IPS DF 19.7 (cell line): ENCODE measurements around the gene EVI2B.
"Not testable (repeated sequence)": the region's sequence is repeated elsewhere in the genome, so short reads cannot be mapped to it uniquely, and the experiment has no call there.

Experiments used
- DNase-seq: peaks from one replicate; pipeline ENCODE4 v3.0.0-alpha.2; 2013; ENCODE audit warnings: low read depth, low spot score

Gene EVI2B, protein sequence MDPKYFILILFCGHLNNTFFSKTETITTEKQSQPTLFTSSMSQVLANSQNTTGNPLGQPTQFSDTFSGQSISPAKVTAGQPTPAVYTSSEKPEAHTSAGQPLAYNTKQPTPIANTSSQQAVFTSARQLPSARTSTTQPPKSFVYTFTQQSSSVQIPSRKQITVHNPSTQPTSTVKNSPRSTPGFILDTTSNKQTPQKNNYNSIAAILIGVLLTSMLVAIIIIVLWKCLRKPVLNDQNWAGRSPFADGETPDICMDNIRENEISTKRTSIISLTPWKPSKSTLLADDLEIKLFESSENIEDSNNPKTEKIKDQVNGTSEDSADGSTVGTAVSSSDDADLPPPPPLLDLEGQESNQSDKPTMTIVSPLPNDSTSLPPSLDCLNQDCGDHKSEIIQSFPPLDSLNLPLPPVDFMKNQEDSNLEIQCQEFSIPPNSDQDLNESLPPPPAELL

DNA sequence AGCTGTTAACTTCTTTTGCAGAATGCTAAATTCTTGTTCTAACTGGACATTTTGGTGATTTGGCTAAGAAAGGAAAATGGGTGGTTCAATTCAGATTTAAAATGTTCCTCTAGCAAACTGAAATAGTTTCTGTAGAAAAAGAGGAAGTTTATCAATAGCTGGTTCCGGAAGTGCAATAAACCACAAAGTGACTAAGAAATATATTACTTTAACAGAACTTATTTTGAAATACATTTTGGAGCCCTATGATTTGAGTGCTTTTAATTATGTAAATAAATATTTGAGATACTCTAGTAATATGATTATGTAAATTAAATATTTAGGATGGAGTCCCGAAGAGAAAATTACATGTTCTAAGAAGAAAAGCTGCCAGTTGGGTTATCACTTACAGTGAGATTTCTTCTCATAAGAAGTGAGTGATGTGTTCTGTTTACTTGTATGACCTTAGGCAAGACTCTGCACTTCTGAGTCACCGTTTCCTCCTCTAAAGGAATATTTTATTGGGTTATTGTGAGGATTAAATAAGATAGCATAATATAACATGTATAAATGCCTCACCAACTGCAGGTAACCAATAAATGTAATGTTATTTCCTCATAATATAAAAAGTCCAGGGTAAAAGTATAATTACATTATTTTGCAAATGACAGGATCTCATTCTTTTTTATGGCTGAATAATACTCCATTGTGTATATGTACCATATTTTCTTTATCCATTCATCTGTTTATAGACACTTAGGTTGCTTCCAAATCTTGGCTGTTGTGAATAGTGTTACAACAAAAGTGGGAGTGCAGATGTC, at the start of gene EVI2B:
EVI2B (minus strand) TSS at position 73 of the 800 bp plus-strand sequence. CDS start 8,445 bp downstream, outside the sequence.
- no peak for DNase-seq

DNA sequence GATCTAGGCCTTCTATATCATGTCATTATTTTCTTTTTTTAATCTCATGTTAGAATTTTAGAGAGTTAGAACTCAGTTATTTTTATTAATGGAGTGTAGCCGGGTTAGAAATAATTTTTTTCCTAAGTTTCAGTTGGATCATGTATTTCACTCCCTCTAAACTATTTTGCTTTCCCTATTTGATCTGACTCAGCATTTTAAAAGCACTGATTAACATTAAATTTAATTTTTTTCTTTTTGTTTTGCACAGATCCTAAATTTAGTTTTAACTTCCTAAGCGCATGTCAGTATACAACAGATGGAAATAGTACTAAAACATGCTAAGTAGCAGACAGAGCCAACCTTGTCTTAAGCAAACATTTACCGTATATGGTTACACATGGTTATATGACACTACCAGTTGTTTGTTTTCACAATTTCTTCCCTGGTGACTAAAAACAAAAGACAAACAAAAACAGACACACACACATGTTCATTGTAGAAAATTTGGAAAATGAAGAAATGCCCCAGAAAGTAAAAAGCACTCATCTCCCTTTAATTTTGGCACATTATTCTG, 44.1 kb upstream of the EVI2B start:
- DNase-seq = no peak

DNA sequence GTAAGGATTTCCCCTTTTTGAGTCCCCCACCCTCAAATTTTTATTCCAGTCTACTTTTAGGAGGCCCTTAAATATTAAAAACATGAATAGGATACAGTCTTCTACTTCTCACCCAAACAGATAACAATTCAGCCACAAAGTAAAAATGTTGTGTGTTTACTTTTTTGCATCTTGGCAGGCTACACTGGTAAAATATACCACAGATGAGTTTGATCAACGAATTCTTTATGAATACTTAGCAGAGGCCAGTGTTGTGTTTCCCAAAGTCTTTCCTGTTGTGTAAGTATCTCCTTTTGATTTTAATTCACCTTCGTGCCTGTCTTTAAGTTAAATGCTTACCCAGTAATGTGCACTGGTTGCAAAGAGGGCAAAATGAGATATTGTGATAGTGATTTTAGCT, 43.2 kb upstream of the EVI2B start:
- no peak for DNase-seq

DNA sequence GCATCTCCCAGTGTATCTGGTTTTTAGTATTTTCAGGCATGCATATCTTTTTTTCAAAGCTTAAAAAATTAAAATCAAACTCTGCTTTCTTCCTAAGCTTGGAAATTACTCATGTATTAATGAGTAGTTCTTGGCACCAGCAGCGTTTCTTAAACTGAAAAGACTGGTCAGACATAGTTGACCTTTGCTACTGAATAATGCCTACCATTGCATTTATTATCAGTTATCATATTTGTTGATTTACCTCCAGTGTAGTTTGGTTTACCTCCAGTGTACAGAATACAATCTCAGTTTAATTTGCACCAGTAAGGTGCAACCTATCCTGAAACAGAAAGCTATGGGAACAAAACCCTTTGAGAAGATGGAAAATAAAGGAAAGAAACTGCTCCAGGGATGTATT, 42.1 kb upstream of the EVI2B start:
- DNase-seq = no peak

DNA sequence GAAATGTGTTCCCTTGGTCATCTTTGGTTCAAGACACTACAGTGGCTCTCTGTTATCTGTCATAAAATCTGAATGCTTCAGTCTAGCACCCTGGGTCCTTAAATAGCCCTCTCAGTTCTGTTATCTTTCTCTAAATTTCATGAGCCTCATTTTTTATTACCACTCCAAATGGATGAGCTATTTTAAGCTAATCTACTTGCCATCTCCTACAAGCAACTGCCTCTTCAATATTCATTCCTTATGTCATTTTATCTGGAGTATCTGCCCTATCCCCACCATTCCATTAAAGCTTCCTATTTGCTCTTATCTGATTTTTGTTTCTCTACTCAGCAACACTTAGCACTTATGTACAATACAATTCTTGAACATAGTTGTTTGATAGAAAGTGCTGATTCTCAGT, 35.6 kb upstream of the EVI2B start:
- no peak for DNase-seq

DNA sequence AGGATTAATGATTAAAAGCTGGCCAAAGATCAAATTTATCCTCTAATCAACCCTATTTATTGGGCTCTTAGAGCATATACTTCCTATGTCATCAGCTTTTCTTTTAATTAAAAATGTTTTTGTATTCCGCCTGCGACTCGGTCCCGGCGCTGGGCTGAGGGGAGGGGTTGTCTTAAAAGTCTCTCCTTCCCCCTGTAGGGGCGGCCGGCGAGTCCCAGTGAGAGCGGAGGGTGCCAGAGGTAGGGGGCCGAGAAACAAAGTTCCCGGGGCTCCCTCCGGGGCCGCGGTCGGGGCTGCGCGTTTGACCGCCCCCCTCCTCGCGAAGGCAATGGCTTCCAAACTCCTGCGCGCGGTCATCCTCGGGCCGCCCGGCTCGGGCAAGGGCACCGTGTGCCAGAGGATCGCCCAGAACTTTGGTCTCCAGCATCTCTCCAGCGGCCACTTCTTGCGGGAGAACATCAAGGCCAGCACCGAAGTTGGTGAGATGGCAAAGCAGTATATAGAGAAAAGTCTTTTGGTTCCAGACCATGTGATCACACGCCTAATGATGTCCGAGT, 31.4 kb upstream of the EVI2B start:
- not testable (repeated sequence) for DNase-seq

DNA sequence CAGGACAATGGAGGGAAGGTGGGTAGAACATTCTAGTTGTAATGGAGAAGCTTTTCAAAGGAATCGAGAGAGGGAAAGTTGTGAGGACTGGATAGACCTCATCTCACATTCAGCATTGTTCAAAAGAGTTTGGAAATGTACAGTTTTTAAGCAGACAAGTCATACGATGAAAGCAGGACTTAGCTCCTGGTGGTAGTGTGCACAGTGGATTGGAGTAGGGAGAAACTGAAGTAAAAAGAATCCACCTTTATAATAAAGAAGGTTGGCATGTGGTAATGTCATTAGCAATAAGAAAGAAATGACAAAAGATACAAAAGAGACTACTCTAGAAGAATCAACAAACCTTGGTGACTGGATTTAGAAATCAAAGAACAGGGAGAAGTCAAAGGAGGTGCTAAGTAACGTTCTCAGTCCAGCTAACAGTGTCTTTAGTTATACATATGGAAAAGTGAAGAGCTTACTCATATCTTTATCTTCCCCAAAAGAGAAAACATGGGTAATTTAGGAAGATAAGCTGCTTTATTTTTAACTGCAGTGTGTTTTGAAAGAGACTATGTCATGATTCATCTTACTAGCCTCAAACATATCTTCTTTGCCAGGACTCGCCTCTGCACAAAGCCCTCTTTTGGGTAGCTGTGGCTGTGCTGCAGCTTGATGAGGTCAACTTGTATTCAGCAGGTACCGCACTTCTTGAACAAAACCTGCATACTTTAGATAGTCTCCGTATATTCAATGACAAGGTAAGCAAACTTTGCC, 26.2 kb upstream of the EVI2B start:
- no peak for DNase-seq

DNA sequence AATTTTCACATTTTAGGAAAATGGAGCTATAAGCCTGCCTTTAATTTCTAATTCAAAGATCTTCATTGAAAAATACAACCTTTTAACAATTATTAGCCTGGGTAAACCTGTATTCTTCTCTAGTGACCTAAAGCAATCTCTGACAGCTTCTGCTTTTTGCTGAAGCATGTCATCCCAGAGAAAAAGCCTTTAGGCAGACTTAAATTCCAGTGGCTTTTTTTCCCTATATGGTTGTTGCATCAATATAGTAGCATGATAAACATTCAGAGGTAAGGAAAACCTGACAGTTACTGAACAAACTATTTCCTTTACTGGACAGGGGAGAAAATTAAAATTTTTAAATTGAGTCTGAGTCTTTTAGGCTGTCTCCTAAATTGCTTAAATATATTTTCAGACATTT, 15.4 kb upstream of the EVI2B start:
- no peak for DNase-seq

DNA sequence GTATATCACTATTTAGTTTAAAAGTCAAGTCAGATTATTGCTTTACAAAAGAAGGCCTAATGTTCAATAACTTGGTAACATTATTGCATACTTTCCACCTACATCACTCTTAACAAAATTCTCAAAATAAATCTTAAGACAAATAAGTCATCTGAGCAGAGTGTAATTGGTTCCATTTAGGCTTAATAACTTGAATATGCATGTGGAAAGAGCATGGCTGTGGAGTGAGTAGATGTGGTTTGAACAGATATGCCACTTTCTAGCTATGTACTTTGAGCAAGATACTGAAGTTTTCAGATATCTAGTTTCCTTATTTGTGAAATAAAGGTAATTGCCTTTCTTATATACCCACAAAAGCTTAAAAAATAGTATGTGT, 14.3 kb upstream of the EVI2B start:
- DNase-seq = no peak

DNA sequence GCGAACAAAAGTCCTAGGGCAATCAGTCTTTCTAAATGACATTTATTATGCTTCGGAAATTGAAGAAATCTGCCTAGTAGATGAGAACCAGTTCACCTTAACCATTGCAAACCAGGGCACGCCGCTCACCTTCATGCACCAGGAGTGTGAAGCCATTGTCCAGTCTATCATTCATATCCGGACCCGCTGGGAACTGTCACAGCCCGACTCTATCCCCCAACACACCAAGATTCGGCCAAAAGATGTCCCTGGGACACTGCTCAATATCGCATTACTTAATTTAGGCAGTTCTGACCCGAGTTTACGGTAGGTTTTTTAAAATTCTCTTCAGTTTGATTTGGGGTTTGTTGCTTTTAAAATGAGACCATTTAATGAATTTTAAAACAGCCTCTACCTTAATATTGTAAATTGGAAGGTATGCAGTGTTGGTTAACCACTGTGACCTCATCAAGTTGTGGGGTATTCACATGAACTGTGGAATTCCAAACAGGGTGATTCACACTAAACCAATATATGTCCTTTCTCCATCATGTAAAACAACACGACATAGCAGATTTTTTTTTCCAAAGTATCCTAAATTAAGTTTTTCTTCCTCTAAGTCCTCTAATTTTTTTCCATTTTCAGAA, 13.8 kb upstream of the EVI2B start:
- no peak for DNase-seq

DNA sequence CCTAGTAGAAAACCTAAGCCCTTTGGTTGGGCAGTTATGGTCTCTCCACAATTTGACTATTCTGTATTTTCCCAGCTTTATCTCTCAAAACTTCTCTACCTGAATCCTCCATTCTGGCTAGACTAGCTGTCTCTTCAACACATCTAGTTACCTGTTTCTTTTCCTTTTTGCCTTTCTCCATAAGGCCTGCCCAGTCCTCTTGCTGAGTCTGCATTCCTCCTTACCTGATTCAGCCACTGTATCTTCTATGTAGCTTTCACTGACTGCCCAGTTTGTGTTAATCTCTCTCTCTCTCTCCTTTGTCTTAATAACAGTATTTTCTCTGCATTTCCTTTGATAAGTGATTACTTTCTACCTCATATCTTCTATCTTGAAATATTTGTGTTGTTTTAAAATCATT, 9.7 kb upstream of the EVI2B start:
- no peak for DNase-seq

DNA sequence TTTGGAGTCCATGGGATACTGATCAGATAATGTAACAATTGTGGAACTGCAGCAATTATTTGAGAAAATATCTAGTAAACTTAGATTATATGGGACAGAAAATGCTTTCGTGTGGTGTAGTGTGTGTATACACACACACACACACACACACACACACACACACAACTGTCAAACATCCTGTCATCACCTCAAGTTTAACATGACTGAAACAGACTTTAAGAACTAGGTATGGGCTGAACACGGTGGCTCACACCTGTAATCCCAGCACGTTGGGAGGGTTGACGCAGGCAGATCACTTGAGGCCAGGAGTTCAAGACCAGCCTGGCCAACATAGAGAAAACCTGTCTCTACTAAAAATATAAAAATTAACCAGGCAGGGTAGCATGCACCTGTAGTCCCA, 8.1 kb upstream of the EVI2B start:
- DNase-seq = no peak

DNA sequence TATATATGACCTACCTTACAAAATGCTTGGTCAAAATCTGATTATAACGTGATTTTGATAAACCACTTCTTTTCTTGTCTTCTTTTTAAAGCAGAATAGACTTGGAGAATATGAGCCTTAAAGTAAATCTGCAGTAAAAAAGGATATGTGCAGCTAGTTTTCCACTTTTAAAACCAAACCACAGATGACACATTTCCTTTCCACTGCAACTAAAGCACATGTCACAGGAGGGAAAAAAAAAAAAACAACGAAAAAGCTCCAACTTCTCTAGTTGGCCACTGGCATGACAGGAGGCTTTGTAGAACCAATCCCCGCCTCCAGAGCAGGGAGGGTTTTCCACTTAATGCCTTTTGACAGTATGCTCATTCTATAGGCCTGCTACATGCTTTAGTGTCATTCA, 7.6 kb upstream of the EVI2B start, which contains the start of gene EVI2A:
EVI2A (minus strand) TSS at position 142 of the 400 bp plus-strand sequence. CDS start 2,609 bp downstream, outside the sequence.
- no peak for DNase-seq

DNA sequence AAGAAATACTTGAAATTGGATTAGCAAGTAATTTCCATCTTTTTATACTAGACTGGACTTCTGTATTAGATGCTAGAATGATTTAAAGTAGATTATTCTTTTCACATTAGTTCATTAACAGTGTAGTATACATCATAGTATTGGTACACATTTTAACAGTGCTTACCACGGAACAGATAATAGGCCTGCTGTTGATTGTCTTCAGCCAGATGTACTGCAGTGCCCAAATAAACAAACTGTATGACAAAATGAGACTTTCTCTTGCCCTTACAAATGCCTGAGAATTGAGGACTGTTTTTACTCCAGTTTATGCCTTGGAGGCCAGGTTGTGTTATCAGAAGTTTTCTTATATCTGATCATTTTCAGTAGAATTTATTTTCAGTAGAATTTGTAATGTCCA, 6.9 kb upstream of the EVI2B start:
- no peak for DNase-seq

DNA sequence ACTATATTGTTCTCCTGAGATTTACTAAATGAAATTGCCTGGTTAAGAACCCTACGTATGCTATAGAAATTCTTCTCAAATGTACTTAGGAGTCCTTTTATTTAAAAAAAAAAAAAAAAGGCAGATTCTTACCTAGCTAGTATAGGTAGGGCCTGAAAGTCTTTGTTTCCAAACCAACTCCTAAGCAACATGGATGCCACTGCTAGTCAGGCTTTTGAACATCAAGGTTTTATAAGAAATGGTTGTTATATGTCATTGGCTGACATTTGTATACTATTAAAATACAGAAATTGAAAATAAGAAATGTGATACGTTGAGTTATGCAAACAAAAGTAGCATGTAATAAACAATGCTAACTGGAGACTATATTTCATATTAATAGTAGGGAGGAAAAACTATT, 6.4 kb upstream of the EVI2B start:
- DNase-seq = no peak

DNA sequence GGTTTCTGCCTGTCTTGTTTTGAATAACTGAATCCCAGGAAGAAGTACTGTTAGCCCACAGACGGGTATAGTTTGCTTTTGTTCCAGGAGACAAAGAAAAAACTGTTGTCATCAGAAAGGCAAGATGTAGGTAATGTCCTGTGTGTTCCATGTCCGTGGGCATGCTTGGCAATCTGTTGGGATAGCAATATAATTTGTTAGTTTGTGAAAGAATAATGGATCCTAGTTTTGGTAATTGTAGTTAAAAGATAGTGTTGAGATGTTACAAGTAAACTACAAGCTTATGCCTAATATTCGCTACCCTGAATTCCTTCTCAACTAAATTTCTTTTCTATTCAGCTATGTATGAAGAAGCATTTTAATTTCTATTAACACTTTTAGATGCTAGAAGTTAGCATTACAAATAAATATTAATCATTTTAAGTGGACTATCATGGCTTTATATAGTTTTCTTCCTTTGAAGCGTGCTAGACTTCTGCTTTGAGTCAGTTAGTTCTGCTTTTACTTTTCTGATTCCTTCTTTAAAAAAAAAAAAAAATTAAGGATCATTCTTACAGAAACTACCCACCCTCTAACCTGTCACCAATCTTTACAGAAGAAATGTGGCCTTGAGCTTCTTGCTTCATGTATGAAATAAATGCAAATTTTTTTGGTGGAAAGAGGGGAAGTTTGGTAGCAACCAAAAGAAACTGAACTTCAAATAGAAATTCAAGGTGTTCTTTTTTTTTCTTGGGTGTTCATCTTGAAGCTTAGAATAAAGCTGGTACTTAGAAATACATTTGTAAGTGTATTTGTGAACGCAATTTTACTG, 5.2 kb upstream of the EVI2B start:
- no peak for DNase-seq

DNA sequence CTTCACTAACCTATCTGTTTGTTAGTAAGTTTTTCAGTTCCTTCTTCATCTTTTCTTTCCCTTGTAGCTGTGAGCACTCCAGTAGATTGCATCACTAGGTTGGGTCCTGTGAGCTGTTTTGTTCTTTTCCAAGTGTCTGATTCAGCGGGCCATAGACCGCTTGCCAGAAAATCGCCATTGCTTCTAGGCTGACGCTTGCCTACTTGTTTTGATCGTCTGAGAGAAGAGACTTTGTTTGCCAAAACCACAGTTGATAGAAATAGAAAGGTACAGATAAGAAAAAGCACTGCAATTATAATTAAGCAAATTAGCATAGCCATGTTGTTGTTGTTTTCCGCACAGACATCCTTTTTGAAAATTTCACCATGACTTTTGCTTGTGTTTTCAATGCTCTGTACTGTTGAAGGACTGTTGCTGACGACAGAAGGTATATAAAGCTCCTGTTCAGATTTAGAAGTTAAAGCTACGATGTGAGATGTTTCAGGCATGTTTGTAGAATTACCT, 4.5 kb upstream of the EVI2B start:
- no peak for DNase-seq

DNA sequence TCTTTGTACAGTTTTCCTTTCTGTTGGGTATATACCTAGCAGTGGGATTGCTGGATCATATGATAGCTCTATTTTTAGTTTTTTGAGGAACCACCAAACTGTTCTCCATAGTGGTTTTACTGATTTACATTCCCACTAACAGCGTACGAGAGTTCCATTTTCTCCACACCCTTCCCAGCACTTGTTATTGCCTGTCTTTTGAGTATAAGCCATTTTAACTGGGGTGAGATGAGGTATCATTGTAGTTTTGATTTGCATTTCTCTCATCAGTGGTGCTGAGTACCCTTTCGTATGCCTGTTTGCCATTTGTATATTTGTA, 887 bp upstream of the EVI2B start:
- DNase-seq = no peak

DNA sequence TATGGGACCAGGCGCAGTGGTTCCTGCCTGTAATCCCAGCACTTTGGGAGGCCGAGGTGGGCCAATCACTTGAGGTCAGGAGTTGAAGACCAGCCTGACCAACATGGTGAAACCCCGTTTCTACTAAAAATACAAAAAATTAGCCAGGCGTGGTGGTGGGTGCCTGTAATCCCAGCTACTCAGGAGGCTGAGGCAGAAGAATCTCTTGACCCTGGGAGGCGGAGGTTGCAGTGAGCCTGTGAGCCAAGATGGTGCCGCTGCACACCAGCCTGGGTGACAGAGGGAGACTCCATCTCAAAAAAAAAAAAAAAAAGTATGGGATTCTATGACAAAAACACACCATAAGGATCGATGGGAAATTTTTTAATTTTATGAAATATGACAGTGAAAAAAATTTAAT, 1.6 kb downstream of the EVI2B start:
- not testable (repeated sequence) for DNase-seq

DNA sequence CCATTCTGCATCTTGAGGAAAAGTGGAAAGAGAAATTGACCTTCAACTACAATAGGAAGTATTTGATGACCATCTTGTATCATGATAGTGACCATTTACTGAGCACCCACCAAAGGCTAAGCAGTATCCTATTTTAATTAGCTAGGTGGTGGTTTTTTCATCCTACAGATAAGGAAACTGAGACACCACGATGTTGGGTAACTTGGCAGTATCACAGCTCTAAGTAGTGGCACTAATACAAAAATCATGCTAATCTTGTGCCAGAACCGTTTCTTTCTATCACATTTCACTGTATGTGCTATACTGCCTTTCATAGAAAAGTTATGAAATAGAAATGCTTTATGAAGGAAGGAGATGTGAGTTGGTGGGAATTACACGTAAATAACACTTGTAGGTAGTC, 2.3 kb downstream of the EVI2B start:
- DNase-seq = no peak
